Spinal cord (tissue), 10 donors: ENCODE results near the gene NADK2. TPM values are rescaled to one million over a fixed set of nuclear protein-coding genes. Genes with fewer than 3 reads are reported as not detected.

Experiments
- DNase-seq, 6 donors: peaks; one replicate each; pipeline versions ENCODE4 v3.0.0 to v3.0.0-alpha.2; 2013 to 2015; ENCODE audit warnings: low spot score in 6 of 6, low read depth in 4 of 6
- H3K27ac ChIP-seq: one replicate; pipeline ENCODE4 v1.5.1; 2013; ENCODE audit warnings: low read depth, low read length, control low read depth
- H3K27me3 ChIP-seq: one replicate; pipeline ENCODE4 v1.6.1; 2013; ENCODE audit warnings: low read length; ENCODE audit not compliant: control insufficient read depth, insufficient read depth
- H3K36me3 ChIP-seq: one replicate; pipeline ENCODE4 v1.6.1; 2013; ENCODE audit warnings: low read length; ENCODE audit not compliant: control insufficient read depth, insufficient read depth
- H3K4me1 ChIP-seq: one replicate; pipeline ENCODE4 v1.6.1; 2013; ENCODE audit warnings: low read length; ENCODE audit not compliant: control insufficient read depth, insufficient read depth
- H3K4me3 ChIP-seq: one replicate; pipeline ENCODE4 v1.5.1; 2013; ENCODE audit warnings: low read depth, low read length, control low read depth
- H3K9me3 ChIP-seq: one replicate; pipeline ENCODE4 v1.6.1; 2013; ENCODE audit warnings: low read length; ENCODE audit not compliant: control insufficient read depth, insufficient read depth
- WGBS: methylation state at CpG from one replicate; pipeline ENCODE4 v1.1.5; 2013; ENCODE audit warnings: missing lambda C conversion rate; ENCODE audit not compliant: insufficient coverage; 5-methylcytosine and 5-hydroxymethylcytosine counted together
- polyA plus RNA-seq, 2 donors: library from polyadenylated mRNA; unstranded; fragments of 120-200 nt; gene quantifications; one replicate each; pipeline ENCODE4 v1.2.1, GENCODE V29; 2013; ENCODE audit not compliant: insufficient read length in 2 of 2
- total RNA-seq, 2 donors: library from RNA; depleted of rRNA in 1 of 2; stranded (reverse); fragments of 120-200 nt in 1 of 2; fragments of >200 nt in 1 of 2; gene quantifications; one replicate each; pipeline versions ENCODE4 v1.2.3 to v1.2.4, GENCODE V29; 2013 to 2014
- donor health status: healthy.

The NADK2 gene
- total and polyA plus RNA-seq, 4 donors, result 58.5 to 90.4 (median 78.8) TPM

DNA sequence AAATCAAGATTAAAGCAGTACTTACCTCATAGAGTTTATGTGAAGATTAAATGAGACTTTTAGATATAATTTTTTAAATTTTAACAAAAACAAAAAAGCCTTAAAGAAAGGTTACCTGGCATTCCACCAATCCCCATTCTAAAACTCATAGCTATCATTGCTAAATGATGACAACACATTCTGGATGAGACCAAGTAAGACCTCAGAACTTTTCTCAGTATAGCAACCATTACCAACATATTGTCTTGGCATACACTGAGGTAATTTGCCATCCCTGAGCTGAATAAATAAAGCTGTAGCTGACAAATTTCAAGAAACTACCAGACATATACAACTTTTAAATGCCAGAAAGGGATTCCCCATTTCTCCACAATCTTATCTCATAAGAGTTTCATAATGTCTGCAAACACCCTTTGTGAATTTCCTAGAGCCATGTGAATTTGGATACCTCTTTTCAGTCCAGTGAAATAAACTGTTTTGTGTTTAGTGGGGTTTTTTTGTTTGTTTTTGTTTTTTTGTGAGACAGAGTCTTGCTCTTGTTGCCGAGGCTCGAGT lies 30.5 kb upstream of the NADK2 start:
- Histone ChIP-seq H3K36me3 (no peaks in the 10 kb centered on the region), H3K4me1 (no peaks in the 10 kb centered on the region), H3K4me3 (no peak overlapping the region), H3K27ac (no peak overlapping the region), H3K27me3 (no peaks in the 10 kb centered on the region), H3K9me3 (no peaks in the 10 kb centered on the region)
- no peak for DNase-seq
- no CpG with 5 or more reads among the region's 2 CpGs for WGBS

GRCh38 chr5:36270876-36271575 lies 29.3 kb upstream of the NADK2 start:
- no CpG with 5 or more reads among the region's 3 CpGs for WGBS

DNA sequence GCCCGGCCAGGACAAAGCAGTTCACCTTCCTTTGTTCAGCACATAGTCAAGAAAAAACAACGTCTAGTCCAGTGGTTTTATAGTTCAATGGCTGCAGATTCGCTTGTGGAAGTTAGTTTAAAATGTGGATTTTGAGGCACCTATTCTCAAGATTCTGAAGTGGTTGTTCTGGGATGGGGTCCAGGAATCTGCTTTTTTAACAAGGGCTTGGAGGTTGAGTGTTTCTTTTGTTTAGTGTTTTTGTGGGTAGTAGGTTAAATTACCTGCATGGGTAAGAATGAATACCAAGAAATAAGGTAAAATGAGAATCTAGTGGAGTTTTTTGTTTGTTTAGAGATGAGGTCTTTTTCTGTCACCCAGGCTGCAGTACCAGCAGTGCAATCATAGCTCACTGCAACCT lies 28.4 kb upstream of the NADK2 start:
- no peaks in the 10 kb centered on the region for H3K36me3 ChIP-seq
- H3K4me3 ChIP-seq, result no peak overlapping the region
- no peaks in the 10 kb centered on the region for H3K27me3 ChIP-seq
- DNase-seq, result no peak
- H3K9me3 ChIP-seq, result no peaks in the 10 kb centered on the region
- WGBS, result 43% methylated on average over 2 of the region's 3 CpGs
- H3K27ac ChIP-seq, result no peak overlapping the region
- no peaks in the 10 kb centered on the region for H3K4me1 ChIP-seq

More at GRCh38 chr5:36270876-36271575, 29.3 kb upstream of the NADK2 start:
- no peaks in the 10 kb centered on the region for H3K4me1 ChIP-seq
- no peaks in the 10 kb centered on the region for H3K27me3 ChIP-seq
- no peaks in the 10 kb centered on the region for H3K36me3 ChIP-seq
- no peak overlapping the region for H3K27ac ChIP-seq
- no peak overlapping the region for H3K4me3 ChIP-seq
- no peaks in the 10 kb centered on the region for H3K9me3 ChIP-seq
- no peak for DNase-seq

- H3K4me3 ChIP-seq, result no peak overlapping the region
- H3K27me3 ChIP-seq, result no peaks in the 10 kb centered on the region
- H3K27ac ChIP-seq, result no peak overlapping the region
- no peaks in the 10 kb centered on the region for H3K9me3 ChIP-seq
- DNase-seq, result no peak
- no peaks in the 10 kb centered on the region for H3K4me1 ChIP-seq
- H3K36me3 ChIP-seq, result no peaks in the 10 kb centered on the region
These were observed 27.8 kb upstream of the NADK2 start for GRCh38 chr5:36269478-36269877.

DNA sequence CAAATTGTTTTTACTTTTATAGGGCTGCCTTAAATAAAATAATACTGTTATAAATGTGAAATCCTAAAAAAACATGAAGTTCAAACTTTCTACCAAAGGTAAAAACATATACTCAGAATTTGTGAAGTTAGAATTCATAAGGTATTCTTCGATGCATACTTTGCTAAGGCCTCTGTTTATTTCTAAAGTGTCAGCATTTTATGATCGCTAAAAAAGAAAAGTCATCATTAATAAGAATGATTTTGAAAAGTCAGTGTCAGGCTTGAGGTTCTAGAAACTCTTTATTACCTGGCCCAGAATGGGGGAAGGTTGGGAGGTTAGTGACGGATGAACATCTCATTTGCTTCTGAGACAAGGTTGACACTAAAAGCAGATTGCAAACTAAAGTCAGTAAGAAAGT lies 26.2 kb upstream of the NADK2 start:
- no peak for DNase-seq
- Histone ChIP-seq H3K4me3 (no peak overlapping the region), H3K36me3 (no peaks in the 10 kb centered on the region), H3K27ac (no peak overlapping the region), H3K4me1 (no peaks in the 10 kb centered on the region), H3K9me3 (no peaks in the 10 kb centered on the region), H3K27me3 (no peaks in the 10 kb centered on the region)
- 100% methylated on average over 2 of the region's 3 CpGs for WGBS

DNA sequence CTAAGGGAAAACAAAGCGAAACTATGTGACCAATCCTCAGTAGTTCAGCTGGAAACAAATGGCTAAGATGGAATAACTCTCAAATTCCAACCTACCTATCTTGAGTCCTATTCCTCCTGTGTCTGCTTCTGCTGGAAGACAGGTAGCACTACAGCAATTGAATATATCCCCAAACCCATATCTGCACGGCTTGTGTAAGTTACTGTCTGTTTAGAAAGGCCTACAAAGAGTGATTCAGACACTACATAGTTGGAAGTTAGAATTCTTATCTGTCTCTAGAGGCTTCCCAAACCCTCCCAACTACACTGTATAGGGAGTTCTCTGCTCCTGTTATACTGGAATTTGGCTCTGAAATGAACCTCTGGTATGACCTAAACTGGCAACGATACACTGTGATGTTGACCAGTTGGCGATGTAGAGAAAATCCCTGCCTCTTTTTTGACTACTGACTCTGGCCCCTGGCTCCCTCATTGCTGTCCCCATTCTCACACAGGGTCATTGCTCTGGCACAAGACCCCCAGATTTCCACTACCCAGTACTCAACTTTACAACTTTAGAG lies 22.6 kb upstream of the NADK2 start:
- Histone ChIP-seq H3K27ac (no peak overlapping the region), H3K4me3 (no peak overlapping the region), H3K4me1 (no peaks in the 10 kb centered on the region), H3K27me3 (no peaks in the 10 kb centered on the region), H3K36me3 (no peaks in the 10 kb centered on the region), H3K9me3 (no peaks in the 10 kb centered on the region)
- no peak for DNase-seq
- 83% methylated on average over 3 of the region's 4 CpGs for WGBS

GRCh38 chr5:36261186-36261585 lies 19.5 kb upstream of the NADK2 start:
- no peak for DNase-seq
- Histone ChIP-seq H3K9me3 (no peaks in the 10 kb centered on the region), H3K36me3 (no peaks in the 10 kb centered on the region), H3K27ac (no peak overlapping the region), H3K4me3 (no peak overlapping the region), H3K4me1 (no peaks in the 10 kb centered on the region), H3K27me3 (no peaks in the 10 kb centered on the region)
- 83% methylated on average over 1 of the region's 6 CpGs for WGBS

- no peaks in the 10 kb centered on the region for H3K36me3 ChIP-seq
- DNase-seq, result no peak
- H3K9me3 ChIP-seq, result no peaks in the 10 kb centered on the region
- WGBS, result 86% methylated on average over 1 of the region's 4 CpGs
- H3K27ac ChIP-seq, result peak overlapping the region; percentile 54
- no peaks in the 10 kb centered on the region for H3K27me3 ChIP-seq
- H3K4me3 ChIP-seq, result no peak overlapping the region
- H3K4me1 ChIP-seq, result no peaks in the 10 kb centered on the region
These were observed 11.8 kb upstream of the NADK2 start for GRCh38 chr5:36253575-36253974.

GRCh38 chr5:36252722-36253365 lies 11.1 kb upstream of the NADK2 start:
- H3K4me1 ChIP-seq, result no peaks in the 10 kb centered on the region
- H3K27me3 ChIP-seq, result no peaks in the 10 kb centered on the region
- H3K9me3 ChIP-seq, result no peaks in the 10 kb centered on the region
- 29% methylated on average over 1 of the region's 3 CpGs for WGBS
- H3K27ac ChIP-seq, result peak overlapping the region; percentile 54
- peak in 5 of 6 donors; percentile 29 to 82 (median 47) for DNase-seq
- H3K36me3 ChIP-seq, result no peaks in the 10 kb centered on the region
- H3K4me3 ChIP-seq, result no peak overlapping the region
